HG02938 (cell line): ENCODE results near the gene CDC14B.
"Not testable (repeated sequence)": the region's sequence is repeated elsewhere in the genome, so short reads cannot be mapped to it uniquely, and the experiment has no call there.

Experiments
- ATAC-seq: cut with Tn5 transposase; IDR thresholded peaks from one replicate; pipeline ENCODE4 v1.9.1; 2021; ENCODE audit warnings: mild to moderate bottlenecking, moderate library complexity; ENCODE audit not compliant: unreplicated experiment

CDC14B gene

DNA sequence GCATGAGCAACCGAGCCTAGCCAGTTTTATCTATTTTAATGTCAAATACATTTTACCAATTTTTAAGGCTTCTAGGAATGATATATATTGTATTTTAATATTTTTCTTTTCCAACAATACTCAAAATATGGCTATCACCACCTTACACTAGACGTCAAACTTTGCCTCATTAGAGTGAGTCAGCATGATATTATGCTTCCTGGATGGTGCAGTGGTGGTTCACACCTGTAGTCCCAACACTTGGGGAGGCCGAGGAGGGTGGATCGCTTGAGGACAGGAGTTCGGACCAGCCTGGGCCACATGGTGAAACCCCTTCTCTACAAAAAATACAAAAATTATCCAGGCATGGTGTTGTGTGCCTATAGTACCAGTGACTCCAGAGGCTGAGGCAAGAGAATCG is 7.3 kb upstream of the CDC14B start:
- ATAC-seq = no peak

DNA sequence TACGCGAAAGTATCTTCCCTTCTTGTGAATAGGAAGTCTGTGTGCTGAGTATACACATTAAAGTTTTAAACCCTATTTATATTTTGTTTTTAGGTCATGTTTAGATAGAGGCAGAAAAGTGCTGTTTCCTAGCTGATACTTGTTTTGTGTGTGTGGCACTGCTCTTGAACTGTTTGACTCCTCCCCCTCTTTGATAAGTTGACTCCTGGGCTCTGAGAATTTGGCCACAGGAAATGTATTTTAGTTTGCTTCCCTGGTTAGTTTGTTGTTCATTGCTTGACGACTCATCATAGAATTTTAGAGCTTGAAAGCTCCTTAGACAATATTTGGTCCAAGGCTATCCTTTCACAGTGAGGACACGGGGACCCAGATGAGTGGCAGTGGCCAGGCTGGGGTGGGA is 2.0 kb upstream of the CDC14B start:
- no peak for ATAC-seq

DNA sequence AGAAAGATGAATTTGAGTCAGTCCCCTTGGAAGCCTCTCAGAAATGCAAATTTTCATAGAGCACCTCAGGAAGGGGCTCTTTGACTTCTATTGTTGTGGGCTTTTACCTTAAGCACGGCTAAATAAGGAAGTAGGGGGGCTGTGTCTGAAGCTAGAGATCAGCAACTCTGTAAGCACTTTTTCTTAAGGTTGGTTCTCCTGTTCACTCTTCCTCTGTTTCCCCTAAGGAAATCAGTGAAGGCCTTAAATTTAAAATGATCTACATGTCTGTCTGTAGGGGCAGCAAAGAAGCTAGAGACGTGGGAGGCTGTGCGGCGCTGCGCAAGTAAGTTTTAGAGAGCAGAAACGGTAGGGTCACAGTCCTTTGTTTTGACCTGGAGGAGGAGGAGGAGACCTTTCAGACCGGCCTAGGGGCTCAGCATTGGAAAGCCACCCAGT is 1.2 kb upstream of the CDC14B start:
- ATAC-seq = no peak

DNA sequence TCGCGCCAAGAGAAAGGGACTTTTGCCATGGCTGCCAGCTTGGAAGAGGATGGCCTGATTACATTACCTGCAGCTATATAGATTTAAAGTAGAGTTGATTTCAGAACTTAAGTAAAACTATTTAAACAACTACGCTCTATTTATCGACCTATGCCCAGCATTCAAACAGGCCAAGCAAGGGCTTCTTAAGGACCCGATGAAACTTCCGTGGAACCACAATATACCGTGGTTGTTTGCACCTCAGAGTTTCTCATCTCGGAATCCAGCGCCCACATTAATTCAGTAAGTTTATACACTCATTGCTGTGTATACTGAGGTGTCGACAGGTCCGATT is 505 bp upstream of the CDC14B start:
- ATAC-seq = no peak

DNA sequence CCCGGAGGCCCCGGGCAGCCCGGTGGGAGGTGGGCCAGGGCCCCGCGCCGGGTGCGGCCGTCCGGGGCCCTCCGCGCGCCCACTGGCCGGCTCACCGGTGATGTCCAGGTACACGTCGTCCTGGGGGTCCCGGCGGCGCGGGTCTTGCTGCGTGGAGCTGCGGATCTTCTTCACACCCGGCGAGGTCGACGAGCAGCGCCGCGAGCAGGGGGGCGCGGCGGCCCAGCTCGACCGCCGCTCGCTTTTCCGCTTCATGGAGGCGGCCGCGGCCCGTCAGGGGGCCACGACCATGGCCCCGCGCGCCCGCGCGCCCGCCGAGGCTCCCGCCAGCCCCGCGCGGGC is 548 bp downstream of the CDC14B start:
- ATAC-seq = no peak

DNA sequence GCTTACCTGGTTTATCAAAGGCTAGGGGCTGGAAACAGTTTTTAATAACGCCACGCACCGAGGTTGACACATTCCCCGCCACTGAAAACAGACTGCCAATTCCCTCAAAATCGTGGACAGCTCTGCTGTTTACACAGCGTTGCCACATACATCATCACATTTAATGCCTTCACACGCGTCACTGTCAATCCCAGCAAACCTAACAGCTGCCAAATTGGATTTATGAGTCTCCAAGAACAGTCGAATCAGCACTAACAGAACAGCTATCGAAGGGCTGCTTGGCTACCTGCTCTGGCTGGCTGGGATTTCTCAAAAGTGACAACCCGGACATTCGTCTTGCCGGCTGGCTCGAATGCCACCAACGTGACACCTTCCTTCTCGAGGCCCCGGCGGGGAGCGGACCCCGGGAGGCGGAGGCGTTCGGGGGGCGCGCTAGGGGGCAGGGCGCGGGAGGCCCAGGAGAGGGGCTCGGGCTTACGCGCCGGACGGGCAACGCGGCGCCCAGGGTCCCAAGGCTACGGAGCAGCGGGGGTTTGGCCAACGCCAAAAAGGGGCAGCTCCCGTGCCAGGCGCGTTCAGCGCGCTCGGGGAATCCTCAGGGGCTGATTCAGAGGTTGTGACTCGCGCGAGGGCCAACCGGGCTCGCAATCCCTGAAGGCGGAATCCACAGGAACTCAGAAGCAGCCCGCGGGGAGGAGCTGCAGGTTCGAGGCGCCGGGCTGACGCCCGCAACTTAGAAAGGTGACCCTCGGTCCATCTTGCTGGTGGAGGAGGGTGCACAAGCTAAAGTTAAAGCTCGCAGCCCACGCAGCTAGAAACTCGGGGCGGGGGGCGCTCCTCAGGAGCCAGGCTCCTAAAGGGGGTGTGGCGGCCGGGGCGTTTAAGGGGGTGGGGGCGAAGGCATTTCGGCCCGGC is 1.2 kb downstream of the CDC14B start:
- no peak for ATAC-seq

DNA sequence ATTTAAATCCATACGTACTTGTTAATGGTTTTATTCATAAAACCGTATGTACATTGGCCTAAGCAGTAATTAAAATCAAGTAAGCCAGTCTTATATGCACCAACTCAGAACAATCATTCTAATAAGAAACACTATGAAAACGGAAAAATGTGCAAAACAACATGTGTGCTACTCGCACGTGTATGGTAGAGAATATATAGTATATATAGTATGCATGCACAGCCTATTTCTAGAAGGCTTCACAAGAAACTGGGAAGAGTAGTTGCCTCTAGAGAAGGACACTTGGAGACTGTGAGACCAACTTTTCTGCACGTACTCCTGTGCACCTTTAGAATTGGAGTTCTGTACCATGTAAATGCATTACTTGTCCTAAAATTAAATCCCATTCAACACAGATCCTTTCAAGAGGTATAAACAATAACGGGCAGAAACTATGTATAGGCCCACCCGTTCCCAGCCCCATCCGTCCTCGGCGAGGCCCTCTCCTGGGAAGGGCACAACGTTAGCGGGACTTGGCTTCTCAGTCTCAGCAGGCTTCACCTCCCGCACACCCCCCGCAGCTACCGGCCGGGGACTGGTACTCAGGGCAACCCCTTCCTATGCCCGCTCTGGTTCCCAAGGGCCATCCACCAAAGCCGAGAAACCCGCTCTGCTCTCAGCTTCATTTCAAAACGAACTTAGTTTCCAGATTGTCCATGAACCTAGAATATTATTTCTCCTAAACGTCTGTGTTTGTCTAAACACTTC is 2.0 kb downstream of the CDC14B start:
- ATAC-seq = no peak

DNA sequence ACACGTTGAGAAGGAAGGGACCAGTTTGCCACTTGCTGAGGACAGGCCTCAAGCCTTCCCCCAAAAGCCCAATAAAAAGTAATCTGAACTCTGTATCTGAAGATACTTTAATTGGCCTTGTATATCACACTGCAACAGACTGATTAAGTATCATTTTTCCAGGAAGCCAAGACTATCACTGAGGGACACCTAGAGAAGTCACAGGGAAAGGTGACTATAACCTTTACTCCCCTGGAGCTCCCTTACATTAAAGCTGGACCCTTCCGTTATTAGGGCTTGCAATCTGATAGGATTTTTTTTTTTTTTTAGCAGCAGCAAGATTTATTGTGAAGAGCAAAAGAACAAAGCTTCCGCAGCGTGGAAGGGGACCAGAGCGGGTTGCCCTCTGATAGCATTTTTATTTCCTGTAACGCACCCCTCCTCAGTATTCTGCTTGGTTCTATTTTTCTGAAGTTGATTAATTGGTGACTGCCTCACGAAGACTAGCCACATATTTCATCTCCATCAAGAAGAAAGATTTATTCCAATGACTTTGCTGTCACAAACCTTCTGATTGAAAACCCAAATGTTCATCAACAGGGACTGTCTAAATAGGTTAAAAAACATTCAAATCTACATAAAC is 2.7 kb downstream of the CDC14B start:
- no peak for ATAC-seq

DNA sequence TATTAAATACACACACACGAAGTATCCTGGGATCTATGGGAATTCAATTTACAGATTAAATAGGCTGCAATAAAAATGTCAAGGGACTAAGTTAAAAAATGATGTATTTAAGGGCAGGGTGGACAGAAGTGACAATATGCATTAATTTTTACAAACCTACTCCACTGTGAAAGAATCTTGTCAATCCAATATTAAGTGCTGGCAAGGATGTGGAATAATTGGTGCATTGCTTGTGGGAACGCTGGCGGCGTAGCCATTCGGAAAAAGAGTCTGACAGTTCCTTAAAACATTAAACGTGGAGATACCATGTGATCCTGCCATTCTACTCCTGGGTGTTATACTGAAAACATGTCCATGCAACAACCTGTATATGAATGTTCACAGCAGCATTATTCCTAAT is 4.2 kb downstream of the CDC14B start:
- ATAC-seq = no peak

DNA sequence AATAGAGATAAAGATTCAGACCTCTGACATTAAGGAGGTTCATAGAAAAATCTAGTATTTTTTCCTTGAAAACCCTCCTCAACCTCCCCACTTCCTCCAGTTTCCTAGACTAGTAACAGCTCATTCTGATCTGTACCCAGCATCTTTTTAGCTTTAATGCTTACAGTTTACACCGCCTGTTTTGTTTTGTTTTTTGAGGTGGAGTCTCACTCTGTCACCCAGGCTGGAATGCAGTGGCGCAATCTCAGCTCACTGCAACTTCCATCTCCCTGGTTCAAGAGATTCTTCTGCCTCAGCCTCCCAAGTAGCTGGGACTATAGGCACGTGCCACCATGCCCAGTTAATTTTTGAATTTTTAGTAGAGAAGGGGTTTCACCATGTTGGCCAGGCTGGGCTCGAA is 5.0 kb downstream of the CDC14B start:
- not testable (repeated sequence) for ATAC-seq

DNA sequence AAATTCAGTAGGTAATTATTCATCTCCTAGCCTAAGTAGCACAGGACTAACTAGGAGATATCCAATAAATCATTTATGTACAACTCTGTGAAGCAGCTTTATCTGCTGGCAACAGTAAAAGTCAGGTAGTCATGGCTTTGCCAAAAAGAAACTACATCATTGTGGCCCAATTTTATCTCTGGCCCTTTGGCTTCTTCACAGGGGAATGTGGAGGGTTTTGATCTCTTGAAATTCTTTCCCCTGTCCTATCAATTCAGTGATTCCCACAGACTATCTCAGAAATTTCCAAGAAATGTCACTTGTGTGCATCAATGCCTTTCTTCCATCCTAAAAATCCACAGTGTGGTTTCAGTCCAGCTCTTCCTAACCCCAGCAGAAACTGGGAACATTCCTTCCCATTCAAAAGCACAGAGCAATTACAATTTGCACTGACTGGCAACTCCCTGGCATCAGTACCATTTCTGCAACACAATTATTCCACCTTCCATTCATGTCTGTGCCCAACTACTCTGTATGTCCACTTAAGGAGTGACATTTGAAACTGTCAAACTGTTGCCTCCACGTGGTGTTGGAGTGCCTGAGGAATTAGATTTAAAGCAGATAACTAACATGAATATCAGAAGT is 6.6 kb downstream of the CDC14B start:
- ATAC-seq = no peak

DNA sequence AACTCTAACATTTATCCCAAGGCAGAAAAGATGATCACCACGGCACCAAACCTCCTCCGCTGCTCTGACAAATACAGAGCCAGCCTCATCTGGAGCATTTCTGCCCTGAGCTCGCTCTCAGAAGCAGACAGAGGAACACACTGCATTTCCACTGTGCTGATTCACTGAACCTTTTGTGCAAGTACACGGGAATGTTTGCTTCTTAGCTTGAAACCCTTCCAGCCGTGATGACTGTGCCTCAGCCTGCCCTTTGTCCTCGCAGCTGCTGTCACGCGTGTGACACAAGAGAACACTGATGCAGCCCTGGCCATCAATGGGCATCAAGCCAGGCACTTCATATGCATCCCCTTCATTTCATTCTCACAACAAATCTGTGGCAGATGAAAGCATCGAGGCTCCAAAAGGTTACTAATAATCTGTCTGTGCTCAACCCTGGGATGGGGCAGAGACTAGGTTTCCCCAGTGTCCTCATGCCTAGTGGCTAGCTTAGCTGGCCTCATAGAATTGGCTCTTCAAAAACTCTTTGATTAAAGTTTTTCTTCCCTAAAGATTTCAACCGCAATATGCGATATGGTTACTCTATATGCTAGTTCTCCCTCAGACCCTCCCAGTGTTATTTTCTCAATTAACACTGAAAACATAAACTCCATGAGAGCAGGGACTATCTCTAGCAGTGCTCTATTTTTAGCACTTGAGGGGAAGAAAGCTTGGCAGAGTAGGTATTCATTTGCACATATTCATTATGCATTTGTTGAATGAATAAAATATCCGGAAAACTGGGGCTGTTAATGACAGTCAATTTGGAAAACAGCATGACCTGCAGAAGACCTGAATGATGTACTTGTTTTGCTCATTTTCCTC is 7.3 kb downstream of the CDC14B start:
- ATAC-seq = no peak

DNA sequence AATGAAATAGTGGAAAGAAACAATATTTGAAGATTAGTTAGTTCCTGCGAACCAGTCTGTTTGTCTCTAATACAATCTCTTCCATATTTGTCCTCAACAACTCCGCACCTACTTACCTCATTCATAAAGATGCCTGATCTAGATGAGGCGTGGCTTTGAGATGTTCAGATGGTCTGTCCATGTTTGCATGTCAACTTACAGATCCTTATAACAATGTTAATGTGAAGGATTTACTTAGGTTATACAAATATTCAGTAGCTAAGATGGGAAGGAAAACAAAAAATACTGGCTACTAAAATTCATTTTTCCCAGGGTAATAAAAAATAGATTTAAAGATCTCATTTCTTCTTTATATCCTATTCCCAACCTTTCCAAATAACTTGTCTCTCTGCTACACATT is 8.3 kb downstream of the CDC14B start:
- no peak for ATAC-seq

DNA sequence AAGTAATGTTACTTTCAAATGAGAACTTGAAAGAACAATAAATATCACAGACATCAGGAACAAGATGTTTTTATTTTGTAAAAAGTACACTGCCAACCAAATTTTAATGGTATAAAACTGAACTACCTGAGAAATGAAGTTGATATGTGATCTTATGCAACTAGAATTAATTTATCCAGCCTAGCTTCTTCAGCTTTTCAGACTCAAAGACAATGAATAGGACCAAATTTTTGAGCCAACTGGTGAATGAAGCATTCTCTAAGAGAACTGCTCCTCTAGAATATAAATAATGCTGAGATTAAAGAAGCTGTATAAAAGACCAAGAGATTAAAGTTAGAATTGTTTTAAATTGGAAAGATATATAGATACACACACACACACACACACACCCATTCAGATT is 9.9 kb downstream of the CDC14B start:
- ATAC-seq = no peak

DNA sequence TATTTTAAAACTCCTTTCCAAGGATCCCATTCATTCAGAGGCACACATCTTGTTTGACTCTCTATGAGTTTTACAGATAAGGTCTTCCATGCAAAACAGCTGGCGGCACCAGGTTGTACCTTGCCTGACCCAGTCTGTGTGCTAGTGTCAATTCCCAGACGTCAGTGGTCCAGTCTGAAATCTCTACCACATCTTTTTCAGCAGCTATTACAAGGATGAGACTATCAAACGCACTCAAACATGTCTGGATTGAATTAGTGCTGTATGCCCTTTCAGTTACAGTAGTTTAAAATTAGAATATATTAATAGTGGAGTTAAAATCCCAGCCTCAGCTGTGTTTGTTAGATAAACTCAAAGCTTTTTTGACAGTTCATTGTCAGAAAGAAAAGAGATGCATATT is 11.7 kb downstream of the CDC14B start:
- ATAC-seq = no peak

DNA sequence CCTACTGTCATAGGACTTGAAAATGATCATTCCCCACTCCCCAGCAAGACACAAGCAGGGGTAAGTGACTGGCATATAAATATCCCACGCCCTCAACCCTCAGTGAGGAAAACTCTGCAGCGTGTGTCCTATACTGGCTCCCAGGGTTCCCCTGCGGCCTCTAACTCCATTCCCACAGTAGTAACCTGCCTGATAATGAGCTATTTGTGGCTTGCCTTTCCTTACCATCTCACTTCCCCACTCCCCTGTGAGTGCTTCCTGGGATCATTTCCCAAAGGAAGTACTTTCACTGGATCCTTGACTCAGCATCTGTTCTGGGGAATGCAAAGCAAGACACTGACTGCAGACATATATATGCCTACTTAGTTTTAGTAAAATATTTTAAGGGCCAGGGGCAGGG is 14.3 kb downstream of the CDC14B start:
- ATAC-seq = no peak

DNA sequence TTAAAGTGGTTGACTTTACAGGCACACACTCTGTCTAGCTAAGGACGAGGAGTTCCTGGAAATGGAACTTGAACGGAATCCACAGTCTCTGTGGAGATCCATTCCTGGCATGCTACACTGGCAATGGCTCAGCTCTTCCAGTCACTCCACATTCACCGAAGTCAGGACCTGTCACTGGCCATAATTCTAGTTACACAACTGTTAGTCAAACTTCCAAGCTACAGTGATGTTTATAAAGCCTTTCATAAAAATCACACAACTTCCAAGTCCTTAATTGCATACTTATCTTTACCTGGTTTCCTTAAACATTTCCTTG is 15.7 kb downstream of the CDC14B start:
- no peak for ATAC-seq

DNA sequence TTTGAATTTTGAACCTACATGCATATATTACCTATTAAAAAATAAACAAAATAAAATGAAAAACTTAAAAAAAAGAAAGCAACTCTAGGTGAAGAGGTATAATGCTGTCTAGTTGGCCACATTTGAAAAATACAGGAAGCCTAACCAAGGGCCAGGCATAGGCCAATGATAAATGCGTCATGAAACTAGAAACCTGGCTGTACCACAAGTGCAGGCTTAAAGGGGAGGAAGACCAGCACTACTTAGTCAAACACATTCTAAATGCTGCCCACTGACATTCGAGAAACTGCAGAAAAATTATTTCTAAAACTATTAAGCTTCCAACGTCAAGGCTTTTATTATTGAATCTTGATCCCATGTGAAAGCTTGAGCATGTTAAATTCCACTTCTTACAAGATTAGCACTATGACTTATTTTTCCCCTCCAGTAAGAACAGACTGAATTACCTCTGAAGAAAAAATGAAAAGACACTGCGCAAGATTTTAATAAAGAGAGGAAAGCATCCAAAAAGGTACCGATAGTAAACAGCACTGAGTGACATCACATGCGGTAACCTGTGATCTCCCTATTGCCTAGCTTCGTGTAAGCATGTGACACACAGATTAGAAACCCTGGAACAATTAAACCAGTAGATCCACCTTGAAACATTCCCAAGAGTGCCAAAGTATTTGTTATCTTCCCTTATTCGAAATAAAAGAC is 16.2 kb downstream of the CDC14B start:
- no peak for ATAC-seq

DNA sequence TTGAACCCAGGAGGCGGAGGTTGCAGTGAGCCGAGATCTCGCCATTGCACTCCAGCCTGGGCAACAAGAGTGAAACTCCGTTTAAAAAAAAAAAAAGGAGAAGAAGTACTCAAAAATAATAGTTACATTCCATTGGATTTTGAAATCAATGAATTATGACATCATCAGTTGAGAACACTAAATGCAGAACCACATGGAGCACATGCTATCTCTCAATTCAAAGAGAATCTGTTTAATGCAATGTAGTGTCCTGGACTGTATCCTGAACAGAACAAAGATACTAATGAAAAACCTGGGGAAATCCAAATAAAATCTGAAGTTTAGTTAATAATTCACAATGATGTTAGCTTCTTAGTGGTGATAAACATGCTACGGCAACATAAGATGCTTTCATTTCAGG is 20.3 kb downstream of the CDC14B start:
- ATAC-seq = no peak

DNA sequence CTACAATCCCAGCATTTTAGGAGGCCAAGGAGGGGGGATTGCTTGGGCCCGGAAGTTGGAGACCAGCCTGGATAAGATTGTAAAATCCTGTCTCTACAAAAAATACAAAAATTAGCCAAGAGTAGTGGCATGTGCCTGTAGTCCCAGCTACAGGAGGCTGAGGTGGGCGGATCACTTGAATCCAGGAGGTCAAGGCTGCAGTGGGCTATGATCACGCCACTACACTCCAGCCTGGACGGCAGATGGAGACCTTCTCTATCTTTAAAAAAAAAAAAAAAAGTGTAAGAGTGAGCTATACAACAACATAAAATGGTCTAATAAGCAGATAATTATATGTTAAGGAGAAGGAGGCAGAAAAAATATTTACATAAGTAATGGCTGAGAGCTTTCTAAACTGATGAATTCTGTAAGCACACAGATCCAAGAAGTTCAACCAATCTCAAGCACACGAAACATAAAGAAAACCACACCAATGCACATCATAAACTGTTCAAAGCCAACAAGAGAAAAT is 23.0 kb downstream of the CDC14B start:
- no peak for ATAC-seq
